Measurements from ENCODE around the gene KBTBD8.
A peak's percentile ranks its signal among the peaks of the same experiment; 100 is the strongest.

Gene KBTBD8

DNA sequence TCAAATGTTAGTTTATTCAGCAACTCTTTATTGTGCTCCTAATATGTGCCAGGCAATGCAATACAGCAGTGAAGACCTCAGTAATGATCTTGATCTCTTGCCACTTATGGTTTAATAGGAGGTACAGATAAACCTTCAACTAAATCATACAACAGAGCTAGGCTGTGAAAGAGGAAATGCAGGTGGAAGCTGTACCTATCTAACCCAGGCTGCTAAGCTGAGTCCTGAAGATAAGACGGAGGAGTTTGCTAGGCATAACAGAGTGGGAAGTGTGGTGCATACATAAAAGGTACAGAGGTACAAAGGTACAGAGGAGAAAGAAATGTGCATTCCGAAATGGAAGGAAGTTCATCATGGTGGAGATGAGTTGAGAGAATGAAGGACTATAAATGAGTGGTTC lies 35.0 kb downstream of the KBTBD8 start:
- no peak overlapping the region for H3K4me3 Mint-ChIP-seq
- no peak for DNase-seq

DNA sequence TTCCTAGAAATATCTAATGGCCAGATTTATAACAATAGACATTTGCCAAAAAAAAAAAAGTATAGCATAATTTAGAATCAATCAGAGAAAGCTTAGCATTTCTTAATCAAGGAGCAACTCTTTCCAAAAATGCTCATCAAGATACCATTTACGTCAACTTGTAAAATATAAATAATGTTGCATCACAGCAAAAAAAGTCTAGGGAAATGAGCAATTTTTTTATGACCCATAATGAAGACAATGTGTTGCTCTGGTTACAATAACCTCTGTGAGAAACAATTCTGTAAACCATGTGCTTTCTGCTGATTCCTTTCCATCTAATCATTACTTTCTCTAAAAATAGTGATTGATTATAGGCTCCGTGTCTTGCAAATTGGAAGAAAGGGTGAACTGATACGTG lies 36.3 kb downstream of the KBTBD8 start:
- H3K4me1 Mint-ChIP-seq = no peaks in the 10 kb centered on the region
- peaks cover 4% of the 10 kb centered on the region for H3K27me3 Mint-ChIP-seq (ENCODE audit: low read depth, poor library complexity)
- no peaks in the 10 kb centered on the region for H3K9me3 Mint-ChIP-seq
- TF ChIP-seq, protein P1, sequence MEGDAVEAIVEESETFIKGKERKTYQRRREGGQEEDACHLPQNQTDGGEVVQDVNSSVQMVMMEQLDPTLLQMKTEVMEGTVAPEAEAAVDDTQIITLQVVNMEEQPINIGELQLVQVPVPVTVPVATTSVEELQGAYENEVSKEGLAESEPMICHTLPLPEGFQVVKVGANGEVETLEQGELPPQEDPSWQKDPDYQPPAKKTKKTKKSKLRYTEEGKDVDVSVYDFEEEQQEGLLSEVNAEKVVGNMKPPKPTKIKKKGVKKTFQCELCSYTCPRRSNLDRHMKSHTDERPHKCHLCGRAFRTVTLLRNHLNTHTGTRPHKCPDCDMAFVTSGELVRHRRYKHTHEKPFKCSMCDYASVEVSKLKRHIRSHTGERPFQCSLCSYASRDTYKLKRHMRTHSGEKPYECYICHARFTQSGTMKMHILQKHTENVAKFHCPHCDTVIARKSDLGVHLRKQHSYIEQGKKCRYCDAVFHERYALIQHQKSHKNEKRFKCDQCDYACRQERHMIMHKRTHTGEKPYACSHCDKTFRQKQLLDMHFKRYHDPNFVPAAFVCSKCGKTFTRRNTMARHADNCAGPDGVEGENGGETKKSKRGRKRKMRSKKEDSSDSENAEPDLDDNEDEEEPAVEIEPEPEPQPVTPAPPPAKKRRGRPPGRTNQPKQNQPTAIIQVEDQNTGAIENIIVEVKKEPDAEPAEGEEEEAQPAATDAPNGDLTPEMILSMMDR (IDR thresholded peaks at IDR 0.05) = no peak
- no peak for DNase-seq
- no peak overlapping the region for H3K4me3 Mint-ChIP-seq
- no peak overlapping the region for H3K27ac Mint-ChIP-seq
- no peaks in the 10 kb centered on the region for H3K36me3 Mint-ChIP-seq (ENCODE audit: low read depth)

More for the DNA sequence above, 35.0 kb downstream of the KBTBD8 start:
- Mint-ChIP-seq H3K27me3 (ENCODE audit: low read depth, poor library complexity) (peaks cover 4% of the 10 kb centered on the region), H3K36me3 (ENCODE audit: low read depth) (no peaks in the 10 kb centered on the region), H3K4me1 (no peaks in the 10 kb centered on the region), H3K9me3 (no peaks in the 10 kb centered on the region), H3K27ac (peak overlapping the region; percentile 4)
- TF ChIP-seq, protein P1 (IDR thresholded peaks at IDR 0.05) = no peak

DNA sequence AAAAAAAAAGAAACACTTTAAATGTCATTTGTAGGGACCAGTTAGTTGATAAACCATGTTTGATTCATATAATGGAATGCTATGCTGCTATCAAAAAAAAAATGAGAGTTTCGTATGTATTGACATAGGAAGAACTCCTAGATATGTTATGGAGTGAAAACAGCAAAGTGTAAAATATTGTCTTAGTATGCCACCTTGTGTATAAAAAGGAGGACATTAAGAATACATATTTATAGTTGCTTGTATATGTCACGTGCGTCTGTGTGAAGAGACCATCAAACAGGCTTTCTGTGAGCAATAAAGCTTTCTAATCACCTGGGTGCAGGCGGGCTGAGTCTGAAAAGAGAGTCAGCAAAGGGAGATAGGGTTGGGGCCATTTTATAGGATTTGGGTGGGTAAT lies 39.5 kb downstream of the KBTBD8 start:
- H3K36me3 Mint-ChIP-seq (ENCODE audit: low read depth) = no peaks in the 10 kb centered on the region
- no peaks in the 10 kb centered on the region for H3K27me3 Mint-ChIP-seq (ENCODE audit: low read depth, poor library complexity)
- no peak overlapping the region for H3K4me3 Mint-ChIP-seq
- H3K27ac Mint-ChIP-seq = no peak overlapping the region
- no peak for DNase-seq
- TF ChIP-seq, protein P1 (IDR thresholded peaks at IDR 0.05) = no peak
- no peaks in the 10 kb centered on the region for H3K9me3 Mint-ChIP-seq
- H3K4me1 Mint-ChIP-seq = no peaks in the 10 kb centered on the region

DNA sequence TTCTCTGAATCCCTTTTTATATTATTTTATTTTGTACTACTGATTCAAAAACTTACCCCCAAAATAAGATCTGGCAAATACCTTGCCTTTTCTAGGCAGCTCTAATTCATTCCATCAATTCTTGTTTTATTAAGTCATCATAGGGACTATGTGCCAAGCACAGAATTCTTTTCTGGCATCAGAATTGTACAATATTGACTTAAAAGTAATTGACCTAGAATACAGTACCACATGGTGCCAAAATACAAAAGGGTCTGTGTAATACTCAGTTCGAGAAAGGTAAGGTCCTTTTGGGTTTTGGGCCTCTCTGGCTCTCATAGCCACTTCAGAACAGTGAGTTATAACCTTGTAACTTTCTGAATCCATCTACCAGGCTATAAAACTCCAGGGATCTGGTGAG lies 46.2 kb downstream of the KBTBD8 start:
- H3K4me3 Mint-ChIP-seq = no peak overlapping the region
- no peaks in the 10 kb centered on the region for H3K36me3 Mint-ChIP-seq (ENCODE audit: low read depth)
- no peak overlapping the region for H3K27ac Mint-ChIP-seq
- TF ChIP-seq, protein P1 (IDR thresholded peaks at IDR 0.05) = no peak
- DNase-seq = no peak
- no peaks in the 10 kb centered on the region for H3K4me1 Mint-ChIP-seq
- no peaks in the 10 kb centered on the region for H3K27me3 Mint-ChIP-seq (ENCODE audit: low read depth, poor library complexity)
- no peaks in the 10 kb centered on the region for H3K9me3 Mint-ChIP-seq

DNA sequence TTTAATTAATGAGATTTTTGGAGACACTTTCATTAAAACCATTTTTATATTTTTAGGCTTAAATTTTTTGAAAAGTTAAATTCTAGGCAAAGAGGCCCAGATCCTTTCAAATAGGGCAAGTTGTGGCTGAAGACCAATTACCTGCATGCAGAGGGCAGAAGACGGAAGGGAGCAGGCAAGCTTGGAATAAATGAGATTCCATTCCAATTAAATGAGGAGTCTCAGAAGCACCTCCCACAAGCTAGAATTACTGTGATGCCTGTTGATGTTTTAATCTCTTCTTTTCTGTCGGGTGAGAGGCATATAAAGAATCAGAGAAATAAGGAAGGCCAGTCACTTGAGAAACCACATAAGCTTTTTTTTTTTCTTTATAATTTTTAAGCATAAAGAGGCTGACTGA lies 46.8 kb downstream of the KBTBD8 start:
- no peak overlapping the region for H3K4me3 Mint-ChIP-seq
- H3K36me3 Mint-ChIP-seq (ENCODE audit: low read depth) = no peaks in the 10 kb centered on the region
- no peak for DNase-seq
- no peaks in the 10 kb centered on the region for H3K9me3 Mint-ChIP-seq
- TF ChIP-seq, protein P1 (IDR thresholded peaks at IDR 0.05) = no peak
- H3K4me1 Mint-ChIP-seq = no peaks in the 10 kb centered on the region
- no peaks in the 10 kb centered on the region for H3K27me3 Mint-ChIP-seq (ENCODE audit: low read depth, poor library complexity)
- no peak overlapping the region for H3K27ac Mint-ChIP-seq

DNA sequence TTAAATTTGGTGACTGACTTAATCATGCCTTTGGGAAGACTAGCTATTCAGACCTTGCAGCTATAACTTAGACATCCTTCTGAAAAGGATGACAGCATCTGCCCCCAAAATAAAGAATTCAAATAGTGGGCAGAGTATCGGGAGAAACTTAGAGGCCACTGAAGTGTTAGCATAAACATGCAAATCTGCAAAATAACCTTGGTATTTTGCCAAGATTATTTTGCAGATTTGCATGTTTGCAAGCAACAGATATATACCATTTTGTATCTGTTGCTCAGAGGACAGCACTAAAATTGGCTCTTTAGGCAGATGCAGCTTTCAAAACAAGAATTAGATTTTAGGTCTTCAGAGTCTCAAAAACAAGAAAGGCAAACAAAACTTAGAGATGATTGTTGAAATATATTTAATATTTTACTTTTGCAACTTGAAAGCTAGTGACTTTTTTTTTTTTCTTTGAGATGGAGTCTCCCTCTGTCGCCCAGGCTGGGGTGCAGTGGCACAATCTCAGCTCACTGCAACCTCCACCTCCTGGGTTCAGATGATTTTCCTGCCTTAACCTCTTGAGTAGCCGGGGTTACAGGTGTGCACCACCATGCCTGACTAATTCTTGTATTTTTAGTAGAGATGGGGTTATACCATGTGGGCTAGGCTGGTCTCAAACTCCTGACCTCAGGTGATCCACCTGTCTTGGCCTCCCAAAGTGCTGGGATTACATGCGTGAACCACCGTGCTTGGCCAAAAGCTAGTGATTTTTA lies 47.8 kb downstream of the KBTBD8 start:
- TF ChIP-seq, protein P1 (IDR thresholded peaks at IDR 0.05) = no peak
- Mint-ChIP-seq H3K4me1 (no peaks in the 10 kb centered on the region), H3K4me3 (no peak overlapping the region), H3K27me3 (ENCODE audit: low read depth, poor library complexity) (no peaks in the 10 kb centered on the region), H3K27ac (no peak overlapping the region), H3K9me3 (peaks cover 4% of the 10 kb centered on the region), H3K36me3 (ENCODE audit: low read depth) (no peaks in the 10 kb centered on the region)
- no peak for DNase-seq

Data from nephron progenitor cell (in vitro differentiated cells).